Astrocyte of the spinal cord (primary cell): ENCODE results near the gene ITSN2.
"Not testable (repeated sequence)": the region's sequence is repeated elsewhere in the genome, so short reads cannot be mapped to it uniquely, and the experiment has no call there.

Experiments
- DNase-seq: peaks from one replicate; pipeline ENCODE4 v3.0.0; 2011; ENCODE audit warnings: low read depth, low spot score
- H3K4me3 ChIP-seq: 2 replicates; pipeline ENCODE4 v1.5.1; 2011; ENCODE audit warnings: low read depth, mild to moderate bottlenecking, low read length, moderate library complexity
- CTCF ChIP-seq: IDR thresholded peaks from 2 replicates; pipeline ENCODE4 v1.5.1; 2012; ENCODE audit warnings: low read depth, mild to moderate bottlenecking, low read length, inconsistent platforms
- in situ Hi-C: cut with HindIII; loops from 2 replicates; pipeline ENCODE4 v1.10.0; 2017; ENCODE audit warnings: low sequenced_read_pairs

The ITSN2 gene

GRCh38 chr2:24365051-24365450, 4.7 kb upstream of the ITSN2 start:
- DNase-seq, result no peak
- no peak overlapping the region for H3K4me3 ChIP-seq
- no peak for TF ChIP-seq CTCF
- in situ Hi-C loops, result no loop called here

GRCh38 chr2:24363301-24363700, 3.0 kb upstream of the ITSN2 start:
- TF ChIP-seq CTCF, result no peak
- in situ Hi-C loops, result no loop called here

GRCh38 chr2:24362253-24362652, 1.9 kb upstream of the ITSN2 start:
- no peak for DNase-seq
- H3K4me3 ChIP-seq, result no peak overlapping the region
- in situ Hi-C loops, result no loop called here
- no peak for TF ChIP-seq CTCF

More at GRCh38 chr2:24363301-24363700, 3.0 kb upstream of the ITSN2 start:
- H3K4me3 ChIP-seq, result no peak overlapping the region
- no peak for DNase-seq

GRCh38 chr2:24360963-24361330, 611 bp upstream of the ITSN2 start:
- H3K4me3 ChIP-seq, result peak overlapping the region; percentile 76
- in situ Hi-C loops, result no loop called here
- no peak for TF ChIP-seq CTCF
- DNase-seq, result no peak

- peak; percentile 9 for DNase-seq
- no peak for TF ChIP-seq CTCF
- H3K4me3 ChIP-seq, result peak overlapping the region; percentile 76
- in situ Hi-C loops, result no loop called here
These were observed 947 bp downstream of the ITSN2 start for GRCh38 chr2:24359129-24360049.

GRCh38 chr2:24357767-24358166, 2.6 kb downstream of the ITSN2 start:
- DNase-seq, in situ Hi-C loops, H3K4me3 ChIP-seq: not testable (repeated sequence)

GRCh38 chr2:24357115-24357514, 3.2 kb downstream of the ITSN2 start:
- H3K4me3 ChIP-seq, in situ Hi-C loops, DNase-seq: not testable (repeated sequence)
